Lower leg skin (tissue), 3 donors: ENCODE measurements around the gene SUOX.

Experiments
- POLR2A ChIP-seq, 2 donors: fragments of 450-650 bp; IDR thresholded peaks; one replicate each; pipeline ENCODE4 v1.6.1; 2016 to 2017; ENCODE audit warnings: antibody characterized with exemption in 2 of 2, mild to moderate bottlenecking in 1 of 2, moderate library complexity in 1 of 2
- TF ChIP-seq, protein P1 (sequence below), 3 donors: fragments of 450-650 bp; IDR thresholded peaks; one replicate each; pipeline ENCODE4 v1.5.1; 2016; ENCODE audit warnings: antibody characterized with exemption in 3 of 3, mild to moderate bottlenecking in 3 of 3, moderate library complexity in 2 of 3

DNA sequence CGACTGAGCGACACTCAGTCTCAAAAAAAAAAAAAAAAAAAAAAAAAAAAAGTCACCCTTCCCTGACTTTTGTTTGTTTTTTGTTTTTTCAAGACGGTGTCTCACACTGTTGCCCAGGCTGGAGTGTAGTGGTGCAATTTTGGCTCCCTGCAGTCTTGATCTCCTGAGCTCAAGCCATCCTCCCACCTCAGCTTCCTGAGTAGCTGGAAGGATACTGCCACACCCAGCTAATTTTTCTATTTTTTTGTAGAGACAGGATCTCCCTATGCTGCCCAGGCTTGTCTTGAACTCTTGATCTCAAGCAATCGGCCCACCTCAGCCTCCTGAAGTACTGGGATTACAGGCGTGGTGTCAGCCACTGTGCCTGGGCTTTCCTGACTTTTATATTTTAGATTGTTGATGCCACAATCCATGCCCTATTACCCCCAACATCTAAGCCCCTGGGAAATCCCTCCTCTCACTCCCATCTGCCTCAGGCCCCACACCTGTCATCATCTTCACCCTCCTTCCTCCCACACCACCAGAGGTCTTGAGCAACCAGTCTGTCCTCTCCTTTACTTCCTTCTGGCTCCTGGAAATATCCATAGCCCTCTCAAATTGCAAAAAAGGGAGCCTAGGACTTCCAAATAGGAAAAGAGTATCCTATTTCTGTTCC lies 31.6 kb downstream of the SUOX start:
- TF ChIP-seq, protein P1, sequence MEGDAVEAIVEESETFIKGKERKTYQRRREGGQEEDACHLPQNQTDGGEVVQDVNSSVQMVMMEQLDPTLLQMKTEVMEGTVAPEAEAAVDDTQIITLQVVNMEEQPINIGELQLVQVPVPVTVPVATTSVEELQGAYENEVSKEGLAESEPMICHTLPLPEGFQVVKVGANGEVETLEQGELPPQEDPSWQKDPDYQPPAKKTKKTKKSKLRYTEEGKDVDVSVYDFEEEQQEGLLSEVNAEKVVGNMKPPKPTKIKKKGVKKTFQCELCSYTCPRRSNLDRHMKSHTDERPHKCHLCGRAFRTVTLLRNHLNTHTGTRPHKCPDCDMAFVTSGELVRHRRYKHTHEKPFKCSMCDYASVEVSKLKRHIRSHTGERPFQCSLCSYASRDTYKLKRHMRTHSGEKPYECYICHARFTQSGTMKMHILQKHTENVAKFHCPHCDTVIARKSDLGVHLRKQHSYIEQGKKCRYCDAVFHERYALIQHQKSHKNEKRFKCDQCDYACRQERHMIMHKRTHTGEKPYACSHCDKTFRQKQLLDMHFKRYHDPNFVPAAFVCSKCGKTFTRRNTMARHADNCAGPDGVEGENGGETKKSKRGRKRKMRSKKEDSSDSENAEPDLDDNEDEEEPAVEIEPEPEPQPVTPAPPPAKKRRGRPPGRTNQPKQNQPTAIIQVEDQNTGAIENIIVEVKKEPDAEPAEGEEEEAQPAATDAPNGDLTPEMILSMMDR (IDR thresholded peaks at IDR 0.05), result no peak
- TF ChIP-seq POLR2A (IDR thresholded peaks at IDR 0.05), result no peak
